Activated CD4-positive, alpha-beta memory T cell treated with anti-CD3 and anti-CD28 coated beads for 36 hours (primary cell): ENCODE measurements around the gene LRRN4. TPM values are rescaled to one million over a fixed set of nuclear protein-coding genes. Genes with fewer than 3 reads are reported as not detected.
"Not testable (repeated sequence)": the region's sequence is repeated elsewhere in the genome, so short reads cannot be mapped to it uniquely, and the experiment has no call there.

Source experiments
- CTCF ChIA-PET: fragments of 350-600 bp; sonication (Branson Sonifier 250); formaldehyde crosslinking; loops from one replicate; lab custom pipeline; 2021; ENCODE audit warnings: antibody characterized with exemption, inconsistent platforms; lab: Charles Lee
- POLR2A ChIA-PET: fragments of 350-600 bp; sonication (Branson Sonifier 250); formaldehyde crosslinking; loops from one replicate; lab custom pipeline; 2021; ENCODE audit warnings: antibody characterized with exemption; lab: Charles Lee
- DNase-seq: peaks from one replicate; pipeline ENCODE4 v3.0.0-alpha.2; 2020
- H3K27ac Mint-ChIP-seq: one replicate; pipeline ENCODE4 v1.8.0; 2021; ENCODE audit warnings: mixed read lengths
- H3K27me3 Mint-ChIP-seq: one replicate; pipeline ENCODE4 v1.8.0; 2021; ENCODE audit warnings: mixed read lengths
- H3K36me3 Mint-ChIP-seq: one replicate; pipeline ENCODE4 v1.8.0; 2021; ENCODE audit warnings: mixed read lengths
- H3K4me1 Mint-ChIP-seq: one replicate; pipeline ENCODE4 v1.8.0; 2021; ENCODE audit warnings: low read depth, mixed read lengths
- H3K4me3 Mint-ChIP-seq: one replicate; pipeline ENCODE4 v1.8.0; 2021; ENCODE audit warnings: mild to moderate bottlenecking, mixed read lengths
- H3K9me3 Mint-ChIP-seq: one replicate; pipeline ENCODE4 v1.8.0; 2021; ENCODE audit warnings: mixed read lengths
- intact Hi-C: fragments of 100-400 bp; cut with micrococcal nuclease; formaldehyde crosslinking; loops from one replicate; pipeline ENCODE4 v1.15.1; 2023
- total RNA-seq, 2 experiments: library from RNA; stranded (reverse); gene quantifications; one replicate each; pipeline ENCODE4 v1.2.3, GENCODE V29; 2021

LRRN4 gene
- total RNA-seq, 2 experiments from 2014 or later, result not detected

DNA sequence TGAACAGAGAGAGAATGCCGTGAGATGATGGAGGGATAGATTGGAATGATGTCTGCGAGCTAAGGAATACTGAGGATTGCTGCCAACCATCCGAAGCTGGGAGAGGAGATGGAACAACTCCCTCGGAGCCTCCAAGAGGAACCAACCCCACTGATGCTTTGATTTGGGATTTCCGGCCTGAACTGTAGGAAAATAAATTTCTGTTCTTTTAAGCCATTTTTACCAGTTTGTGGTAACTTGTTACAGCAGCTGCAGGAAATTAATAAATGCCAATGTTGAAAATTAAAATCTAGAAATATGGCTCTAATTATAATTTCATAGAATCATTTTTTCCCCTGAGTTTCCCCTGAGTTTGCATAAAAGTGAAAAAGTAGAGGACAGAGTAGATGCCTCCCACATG is 14.1 kb downstream of the LRRN4 start:
- H3K27me3 Mint-ChIP-seq, result no peaks in the 10 kb centered on the region
- H3K27ac Mint-ChIP-seq, result no peak overlapping the region
- intact Hi-C loops, result no loop called here
- H3K4me1 Mint-ChIP-seq, result no peaks in the 10 kb centered on the region
- H3K9me3 Mint-ChIP-seq, result no peaks in the 10 kb centered on the region
- H3K4me3 Mint-ChIP-seq, result no peak overlapping the region
- H3K36me3 Mint-ChIP-seq, result peaks cover 43% of the 10 kb centered on the region
- ChIA-PET CTCF (no interaction called here), POLR2A (no interaction called here)
- no peak for DNase-seq

DNA sequence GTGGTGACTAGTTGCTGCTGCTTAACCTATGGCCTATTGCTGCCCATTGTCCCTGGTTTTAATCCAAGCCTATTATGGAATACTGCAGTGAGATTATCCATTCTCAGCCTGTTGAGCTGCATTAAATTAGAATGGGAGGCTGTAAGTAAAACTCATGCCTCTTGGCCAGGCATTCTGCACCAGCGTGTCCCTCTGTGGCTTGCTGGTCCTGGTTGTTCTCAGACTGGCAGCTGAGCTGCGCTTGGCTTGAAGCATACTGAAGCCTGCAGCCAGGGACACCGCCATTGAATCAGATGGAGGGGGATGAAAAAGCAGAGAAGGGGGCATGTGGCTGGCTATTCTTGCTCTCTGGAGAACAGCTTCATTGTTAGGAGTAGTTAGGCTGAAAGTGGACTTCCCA is 15.6 kb downstream of the LRRN4 start:
- POLR2A ChIA-PET, result no interaction called here
- no peak overlapping the region for H3K4me3 Mint-ChIP-seq
- H3K27ac Mint-ChIP-seq, result no peak overlapping the region
- H3K27me3 Mint-ChIP-seq, result no peaks in the 10 kb centered on the region
- H3K9me3 Mint-ChIP-seq, result no peaks in the 10 kb centered on the region
- H3K36me3 Mint-ChIP-seq, result peaks cover 52% of the 10 kb centered on the region
- CTCF ChIA-PET, result no interaction called here
- intact Hi-C loops, result no loop called here
- H3K4me1 Mint-ChIP-seq, result no peaks in the 10 kb centered on the region
- no peak for DNase-seq

DNA sequence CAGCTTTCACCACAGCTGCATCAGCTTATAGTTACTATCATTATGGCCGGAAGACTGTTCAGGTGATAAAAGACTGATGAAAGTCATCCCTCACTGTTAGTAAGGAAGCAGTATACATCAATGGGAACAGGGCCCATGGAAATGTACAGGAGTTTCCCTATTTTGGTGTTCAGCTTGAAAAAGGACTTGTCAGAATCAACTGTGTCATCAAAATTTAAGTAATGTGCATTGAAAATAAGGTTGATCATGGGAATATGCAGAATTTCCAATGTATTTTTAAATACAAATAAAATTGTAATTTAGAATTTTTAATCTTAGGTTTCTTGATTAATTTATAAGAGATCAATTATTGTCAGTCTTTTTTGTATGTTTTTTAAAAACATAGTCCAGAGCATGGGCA is 16.8 kb downstream of the LRRN4 start:
- Mint-ChIP-seq H3K4me1 (no peaks in the 10 kb centered on the region), H3K4me3 (no peak overlapping the region), H3K36me3 (peaks cover 50% of the 10 kb centered on the region), H3K27me3 (no peaks in the 10 kb centered on the region), H3K27ac (no peak overlapping the region), H3K9me3 (no peaks in the 10 kb centered on the region)
- POLR2A ChIA-PET, result no interaction called here
- intact Hi-C loops, result no loop called here
- CTCF ChIA-PET, result no interaction called here
- no peak for DNase-seq

DNA sequence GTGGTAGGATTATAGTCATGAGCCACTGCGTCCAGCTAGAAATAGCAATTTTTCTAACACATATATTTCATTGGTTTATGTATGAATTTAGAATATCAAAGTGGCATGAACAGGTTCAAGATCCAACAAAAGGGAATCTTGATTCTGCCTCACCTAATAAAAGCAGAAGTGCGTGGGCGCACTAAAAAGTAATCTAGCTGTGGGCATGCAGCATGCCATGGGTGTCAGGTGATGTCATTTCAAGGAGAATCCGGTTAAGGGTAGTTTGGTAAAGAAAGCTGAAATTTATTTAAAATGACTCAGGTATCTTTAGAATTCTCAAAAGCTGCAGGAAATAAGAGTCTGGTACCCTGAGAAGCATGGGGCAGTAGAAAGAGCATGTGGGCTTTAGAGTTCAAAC is 17.6 kb downstream of the LRRN4 start:
- H3K36me3 Mint-ChIP-seq, result peaks cover 47% of the 10 kb centered on the region
- intact Hi-C loops, result no loop called here
- CTCF ChIA-PET, result no interaction called here
- H3K9me3 Mint-ChIP-seq, result no peaks in the 10 kb centered on the region
- H3K4me3 Mint-ChIP-seq, result no peak overlapping the region
- no peaks in the 10 kb centered on the region for H3K4me1 Mint-ChIP-seq
- POLR2A ChIA-PET, result no interaction called here
- no peak overlapping the region for H3K27ac Mint-ChIP-seq
- no peaks in the 10 kb centered on the region for H3K27me3 Mint-ChIP-seq
- DNase-seq, result no peak

DNA sequence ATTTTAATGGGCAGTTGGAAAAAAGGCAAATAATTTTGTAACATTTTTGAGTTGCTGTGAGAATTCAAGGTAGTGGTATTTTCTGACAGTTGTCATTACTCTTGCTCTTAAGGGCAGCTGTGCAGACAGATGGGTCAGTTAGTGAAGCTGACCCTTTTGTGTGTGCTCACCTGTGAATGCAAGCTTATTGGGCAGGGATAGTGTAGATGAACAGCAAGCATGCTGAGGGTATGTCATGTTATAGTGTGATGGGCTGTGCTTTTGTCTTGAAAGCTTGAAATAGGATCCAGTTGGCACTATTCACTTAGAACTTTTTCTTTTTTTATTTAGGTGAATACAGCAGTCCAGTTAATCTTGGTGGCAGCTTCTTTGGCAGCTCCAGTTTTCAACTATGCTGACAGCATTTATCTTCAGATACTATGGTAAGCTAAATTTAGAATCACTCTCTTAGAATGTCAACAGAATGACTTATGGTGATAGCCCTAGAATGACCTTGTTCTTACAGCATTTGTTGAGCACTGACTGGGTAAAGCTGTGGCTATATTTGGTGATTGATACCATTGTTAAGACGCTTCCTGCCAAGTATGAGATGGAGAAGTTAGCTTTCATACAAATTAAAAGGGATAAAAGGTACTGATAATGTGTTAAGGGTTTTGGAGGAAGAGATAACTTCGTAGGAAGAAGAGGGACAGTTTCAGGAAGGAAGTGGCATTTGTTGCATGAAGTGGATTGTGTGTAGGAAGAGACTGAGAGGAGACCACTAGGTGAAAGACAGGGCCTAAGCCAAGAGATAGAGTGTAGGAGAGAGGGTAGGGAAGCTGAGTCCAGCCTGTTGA is 19.5 kb downstream of the LRRN4 start:
- no peak for DNase-seq
- Mint-ChIP-seq H3K9me3 (no peaks in the 10 kb centered on the region), H3K4me3 (no peak overlapping the region), H3K27me3 (no peaks in the 10 kb centered on the region), H3K36me3 (peaks cover 35% of the 10 kb centered on the region), H3K4me1 (peaks cover 6% of the 10 kb centered on the region), H3K27ac (no peak overlapping the region)
- CTCF ChIA-PET, result interaction anchor here (0.9 kb wide), 1 partner anchor 505 kb away, joined by 4 read pairs; no protein-coding TSS in a partner anchor
- POLR2A ChIA-PET, result no interaction called here
- intact Hi-C loops, result no loop called here

DNA sequence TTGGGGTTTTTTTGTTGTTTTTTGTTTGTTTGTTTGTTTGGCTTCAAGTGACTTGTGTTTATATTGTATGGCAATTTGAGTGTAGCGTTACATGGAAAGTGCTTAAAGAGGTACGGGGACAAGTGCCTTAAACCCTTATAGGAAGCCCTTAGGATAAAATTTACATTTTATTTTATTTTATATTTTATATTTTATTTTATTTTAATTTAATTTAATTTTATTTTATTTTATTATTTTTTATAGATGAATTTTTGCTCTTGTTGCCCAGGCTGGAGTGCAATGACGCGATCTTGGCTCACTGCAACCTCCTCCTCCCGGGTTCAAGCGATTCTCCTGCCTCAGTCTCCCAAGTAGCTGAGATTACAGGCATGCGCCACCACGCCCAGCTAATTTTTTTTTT is 21.0 kb downstream of the LRRN4 start:
- intact Hi-C loops, H3K9me3 Mint-ChIP-seq, POLR2A ChIA-PET, CTCF ChIA-PET, H3K4me1 Mint-ChIP-seq, H3K27me3 Mint-ChIP-seq, H3K4me3 Mint-ChIP-seq, H3K27ac Mint-ChIP-seq, DNase-seq: not testable (repeated sequence)
- H3K36me3 Mint-ChIP-seq, result peaks cover 32% of the 10 kb centered on the region

DNA sequence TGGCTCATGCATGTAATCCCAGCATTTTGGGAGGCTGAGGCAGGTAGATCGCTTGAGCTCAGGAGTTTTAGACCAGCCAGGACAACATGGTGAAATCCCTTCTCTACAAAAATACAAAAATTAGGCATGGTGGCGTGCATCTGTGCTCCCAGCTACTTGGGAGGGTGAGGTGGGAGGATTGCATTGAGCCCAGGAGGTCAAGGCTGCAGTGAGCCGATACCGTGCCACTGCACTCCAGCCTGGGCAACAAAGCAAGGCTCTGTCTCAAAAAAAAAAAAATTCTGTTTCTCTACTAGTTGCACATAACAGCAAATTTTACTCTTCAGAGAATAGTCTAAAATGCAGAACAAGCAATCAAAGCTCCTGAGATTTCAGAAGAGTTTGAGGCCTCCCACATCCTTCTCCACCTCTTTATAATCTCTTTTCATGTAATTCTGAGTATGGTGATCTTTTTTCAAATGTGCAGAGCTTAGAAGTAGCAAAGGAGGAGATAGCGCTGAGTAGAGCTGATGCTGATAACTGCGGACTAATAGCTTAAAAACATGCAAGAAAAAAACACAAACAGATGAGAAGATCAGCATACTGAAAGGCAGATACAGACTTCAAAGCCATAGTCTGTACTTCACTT is 23.3 kb downstream of the LRRN4 start:
- intact Hi-C loops, result no loop called here
- no peak for DNase-seq
- Mint-ChIP-seq H3K4me3 (no peak overlapping the region), H3K36me3 (peaks cover 32% of the 10 kb centered on the region), H3K27me3 (no peaks in the 10 kb centered on the region), H3K4me1 (peaks cover 14% of the 10 kb centered on the region), H3K9me3 (no peaks in the 10 kb centered on the region), H3K27ac (no peak overlapping the region)
- POLR2A ChIA-PET, result interaction anchor here (0.6 kb wide), 2 partner anchors 477 to 499 kb away, joined by 5 to 6 read pairs; no protein-coding TSS in a partner anchor
- CTCF ChIA-PET, result no interaction called here

DNA sequence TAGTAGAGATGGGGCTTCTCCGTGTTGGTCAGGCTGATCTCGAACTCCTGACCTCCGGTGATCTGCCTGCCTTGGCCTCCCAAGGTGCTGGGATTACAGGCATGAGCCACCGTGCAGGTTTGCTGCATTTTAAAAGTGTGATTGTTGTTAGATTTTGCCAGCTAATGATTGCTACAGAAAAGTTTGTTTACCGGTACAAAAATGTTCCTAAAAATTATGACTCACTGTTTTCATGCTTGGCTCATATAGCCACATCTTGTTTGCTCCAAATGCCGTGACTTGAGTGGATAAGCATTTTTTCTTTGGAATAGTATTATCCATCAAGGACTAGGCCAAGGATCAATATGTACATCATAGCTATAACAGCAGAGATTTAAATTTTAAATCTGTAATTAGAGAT is 24.3 kb downstream of the LRRN4 start:
- peaks cover 37% of the 10 kb centered on the region for H3K36me3 Mint-ChIP-seq
- CTCF ChIA-PET, result interaction anchor here (1.2 kb wide), 1 partner anchor 501 kb away, joined by 4 read pairs; no protein-coding TSS in a partner anchor
- DNase-seq, result no peak

DNA sequence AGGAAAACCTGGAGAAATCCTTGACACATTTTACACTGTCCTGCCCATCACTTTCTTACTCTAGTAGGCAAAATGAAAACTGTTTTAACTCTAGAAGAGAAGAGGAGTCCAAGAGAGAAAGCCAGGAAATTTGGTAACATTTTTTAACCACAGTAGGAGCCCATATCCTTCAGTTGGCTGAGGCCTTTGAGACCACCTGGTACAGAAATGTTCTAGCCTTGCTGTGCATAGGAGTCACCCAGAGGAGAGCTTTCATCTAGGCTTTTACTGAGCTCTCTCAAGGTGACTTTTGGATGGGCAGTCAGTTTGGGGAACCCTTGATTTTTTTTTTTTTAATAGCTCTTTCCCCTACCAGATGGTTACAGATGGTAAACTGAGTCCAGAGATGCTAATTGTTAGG is 25.0 kb downstream of the LRRN4 start:
- Mint-ChIP-seq H3K27me3 (no peaks in the 10 kb centered on the region), H3K4me3 (no peak overlapping the region), H3K36me3 (peaks cover 38% of the 10 kb centered on the region), H3K4me1 (peaks cover 16% of the 10 kb centered on the region), H3K27ac (no peak overlapping the region), H3K9me3 (peaks cover 3% of the 10 kb centered on the region)
- ChIA-PET CTCF (no interaction called here), POLR2A (no interaction called here)
- DNase-seq, result no peak
- intact Hi-C loops, result no loop called here

More for the DNA sequence above, 24.3 kb downstream of the LRRN4 start:
- no peak overlapping the region for H3K4me3 Mint-ChIP-seq
- peaks cover 16% of the 10 kb centered on the region for H3K4me1 Mint-ChIP-seq
- H3K27me3 Mint-ChIP-seq, result no peaks in the 10 kb centered on the region
- POLR2A ChIA-PET, result no interaction called here
- no peak overlapping the region for H3K27ac Mint-ChIP-seq
- peaks cover 3% of the 10 kb centered on the region for H3K9me3 Mint-ChIP-seq
- intact Hi-C loops, result no loop called here

DNA sequence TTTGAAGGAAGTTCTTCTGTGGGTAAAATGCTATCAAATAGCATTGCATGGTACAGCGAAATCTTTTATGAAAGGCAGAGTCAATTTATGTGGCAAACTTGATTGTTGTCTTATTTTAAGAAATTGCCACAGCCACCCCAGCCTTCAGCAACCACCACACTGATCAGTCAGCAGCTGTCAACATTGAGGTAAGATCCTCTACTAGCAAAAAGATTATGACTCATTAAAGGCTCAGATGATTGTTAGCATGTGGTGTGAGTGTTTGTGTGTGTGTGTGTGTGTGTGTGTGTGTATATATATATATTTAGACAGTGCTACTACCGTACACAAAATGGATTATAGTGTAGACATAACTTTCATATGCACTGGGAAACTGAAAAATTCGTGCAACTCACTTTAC is 27.8 kb downstream of the LRRN4 start:
- Mint-ChIP-seq H3K4me1 (peaks cover 18% of the 10 kb centered on the region), H3K27ac (no peak overlapping the region), H3K36me3 (peaks cover 41% of the 10 kb centered on the region), H3K27me3 (no peaks in the 10 kb centered on the region), H3K9me3 (peaks cover 3% of the 10 kb centered on the region), H3K4me3 (no peak overlapping the region)
- intact Hi-C loops, result no loop called here
- ChIA-PET CTCF (no interaction called here), POLR2A (no interaction called here)
- DNase-seq, result peak; percentile 21

DNA sequence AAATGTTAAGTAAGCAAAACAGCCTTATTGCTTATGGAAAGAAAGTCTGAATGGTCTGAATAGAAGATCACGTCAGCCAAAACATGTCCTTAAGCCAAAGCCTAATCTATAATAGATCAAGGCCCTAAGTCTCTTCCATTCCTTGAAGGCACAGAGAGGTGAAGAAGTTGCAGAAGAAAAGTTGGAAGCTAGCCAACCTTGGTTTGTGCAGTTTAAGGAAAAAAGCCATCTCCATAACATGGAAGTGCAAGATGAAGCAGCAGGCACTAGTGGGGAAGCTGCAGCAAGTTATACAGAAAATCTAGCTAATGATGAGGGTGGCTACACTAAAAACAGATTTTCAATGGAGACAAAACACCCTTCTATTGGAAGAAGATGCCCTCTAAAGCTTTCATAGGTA is 29.1 kb downstream of the LRRN4 start:
- Mint-ChIP-seq H3K27me3 (no peaks in the 10 kb centered on the region), H3K27ac (no peak overlapping the region), H3K9me3 (peaks cover 3% of the 10 kb centered on the region), H3K4me3 (no peak overlapping the region), H3K36me3 (peaks cover 41% of the 10 kb centered on the region), H3K4me1 (peaks cover 15% of the 10 kb centered on the region)
- ChIA-PET POLR2A (no interaction called here), CTCF (interaction anchor here (1.1 kb wide), 1 partner anchor 25 kb away, joined by 3 read pairs; no protein-coding TSS in a partner anchor)
- no peak for DNase-seq
- intact Hi-C loops, result no loop called here

DNA sequence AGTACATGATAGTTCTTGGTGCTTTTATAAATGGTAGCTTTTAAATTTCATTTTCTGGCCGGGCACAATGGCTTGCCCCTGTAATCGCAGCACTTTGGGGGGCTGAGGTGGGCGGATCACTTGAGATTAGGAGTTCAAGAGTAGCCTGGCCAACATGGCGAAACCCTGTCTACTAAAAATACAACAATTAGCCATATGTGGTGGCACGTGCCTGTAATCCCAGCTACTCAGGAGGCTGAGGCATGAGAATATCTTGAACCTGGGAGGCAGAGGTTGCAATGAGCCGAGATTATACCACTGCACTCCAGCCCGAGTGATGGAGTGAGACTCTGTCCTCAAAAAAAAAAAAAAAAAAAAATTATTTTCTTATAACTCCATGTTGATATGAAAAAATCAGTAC is 36.0 kb downstream of the LRRN4 start:
- H3K27me3 Mint-ChIP-seq, result no peaks in the 10 kb centered on the region
- H3K27ac Mint-ChIP-seq, result no peak overlapping the region
- POLR2A ChIA-PET, result no interaction called here
- H3K4me3 Mint-ChIP-seq, result no peak overlapping the region
- intact Hi-C loops, result no loop called here
- no peaks in the 10 kb centered on the region for H3K9me3 Mint-ChIP-seq
- no peak for DNase-seq
- peaks cover 25% of the 10 kb centered on the region for H3K4me1 Mint-ChIP-seq
- H3K36me3 Mint-ChIP-seq, result peaks cover 38% of the 10 kb centered on the region
- CTCF ChIA-PET, result no interaction called here
